Measurements from ENCODE around the gene SPAG16.

Gene SPAG16

DNA sequence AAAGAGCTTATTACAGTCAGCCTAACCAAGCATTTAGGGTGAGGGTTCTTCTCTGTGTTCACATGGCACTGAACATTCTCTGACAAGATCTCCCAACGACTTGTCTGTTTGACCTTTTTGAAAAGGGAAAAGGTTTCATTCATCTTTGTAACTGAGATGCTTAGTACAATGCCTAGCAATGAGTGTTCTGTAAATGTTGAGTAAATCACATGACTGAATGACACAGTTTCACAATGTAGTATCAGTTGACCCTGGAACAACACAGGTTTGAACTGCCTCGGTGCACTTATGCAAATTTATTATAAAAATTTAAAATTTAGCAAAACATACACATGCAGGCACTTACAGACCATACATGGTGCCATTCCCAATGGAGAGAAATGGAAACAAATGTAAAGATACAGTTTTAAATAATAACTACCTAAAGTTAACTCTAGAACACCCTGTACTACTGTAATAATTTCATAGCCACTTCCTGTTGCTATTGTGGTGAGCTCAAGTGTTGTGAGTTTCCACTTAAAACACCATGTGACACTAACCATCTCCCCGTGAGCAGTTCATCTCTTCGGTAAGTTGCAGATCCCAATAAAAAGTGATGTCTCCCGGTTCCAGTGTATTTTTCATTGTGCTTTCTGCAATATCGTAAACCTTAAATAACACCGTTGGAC lies 1092.5 kb downstream of the SPAG16 start:
- DNase-seq (ENCODE audit: low read depth), result no peak
- TF ChIP-seq, protein P1, sequence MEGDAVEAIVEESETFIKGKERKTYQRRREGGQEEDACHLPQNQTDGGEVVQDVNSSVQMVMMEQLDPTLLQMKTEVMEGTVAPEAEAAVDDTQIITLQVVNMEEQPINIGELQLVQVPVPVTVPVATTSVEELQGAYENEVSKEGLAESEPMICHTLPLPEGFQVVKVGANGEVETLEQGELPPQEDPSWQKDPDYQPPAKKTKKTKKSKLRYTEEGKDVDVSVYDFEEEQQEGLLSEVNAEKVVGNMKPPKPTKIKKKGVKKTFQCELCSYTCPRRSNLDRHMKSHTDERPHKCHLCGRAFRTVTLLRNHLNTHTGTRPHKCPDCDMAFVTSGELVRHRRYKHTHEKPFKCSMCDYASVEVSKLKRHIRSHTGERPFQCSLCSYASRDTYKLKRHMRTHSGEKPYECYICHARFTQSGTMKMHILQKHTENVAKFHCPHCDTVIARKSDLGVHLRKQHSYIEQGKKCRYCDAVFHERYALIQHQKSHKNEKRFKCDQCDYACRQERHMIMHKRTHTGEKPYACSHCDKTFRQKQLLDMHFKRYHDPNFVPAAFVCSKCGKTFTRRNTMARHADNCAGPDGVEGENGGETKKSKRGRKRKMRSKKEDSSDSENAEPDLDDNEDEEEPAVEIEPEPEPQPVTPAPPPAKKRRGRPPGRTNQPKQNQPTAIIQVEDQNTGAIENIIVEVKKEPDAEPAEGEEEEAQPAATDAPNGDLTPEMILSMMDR (IDR thresholded peaks at IDR 0.05; ENCODE audit: control insufficient read depth, extremely low read depth, insufficient read depth), result no peak
- H3K4me3 ChIP-seq (ENCODE audit: low read depth, low read length), result no peak overlapping the region

DNA sequence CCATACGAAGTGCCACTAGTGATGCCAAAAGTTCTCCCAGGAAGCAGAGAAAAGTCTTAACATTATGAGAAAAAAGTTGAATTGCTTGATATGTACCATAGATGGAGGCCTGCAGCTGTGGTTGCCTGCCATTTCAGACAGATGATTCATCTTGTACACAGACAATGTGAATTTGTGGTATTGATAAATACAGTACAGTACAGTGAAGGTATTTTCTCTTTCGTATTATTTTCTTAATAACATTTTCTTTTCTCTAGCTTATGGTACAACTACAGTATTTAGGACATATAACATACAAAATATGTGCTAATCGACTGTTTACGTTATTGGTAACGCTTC lies 1093.0 kb downstream of the SPAG16 start:
- no peak for DNase-seq (ENCODE audit: low read depth)
- H3K4me3 ChIP-seq (ENCODE audit: low read depth, low read length), result no peak overlapping the region
- TF ChIP-seq, protein P1 (IDR thresholded peaks at IDR 0.05; ENCODE audit: control insufficient read depth, extremely low read depth, insufficient read depth), result no peak

DNA sequence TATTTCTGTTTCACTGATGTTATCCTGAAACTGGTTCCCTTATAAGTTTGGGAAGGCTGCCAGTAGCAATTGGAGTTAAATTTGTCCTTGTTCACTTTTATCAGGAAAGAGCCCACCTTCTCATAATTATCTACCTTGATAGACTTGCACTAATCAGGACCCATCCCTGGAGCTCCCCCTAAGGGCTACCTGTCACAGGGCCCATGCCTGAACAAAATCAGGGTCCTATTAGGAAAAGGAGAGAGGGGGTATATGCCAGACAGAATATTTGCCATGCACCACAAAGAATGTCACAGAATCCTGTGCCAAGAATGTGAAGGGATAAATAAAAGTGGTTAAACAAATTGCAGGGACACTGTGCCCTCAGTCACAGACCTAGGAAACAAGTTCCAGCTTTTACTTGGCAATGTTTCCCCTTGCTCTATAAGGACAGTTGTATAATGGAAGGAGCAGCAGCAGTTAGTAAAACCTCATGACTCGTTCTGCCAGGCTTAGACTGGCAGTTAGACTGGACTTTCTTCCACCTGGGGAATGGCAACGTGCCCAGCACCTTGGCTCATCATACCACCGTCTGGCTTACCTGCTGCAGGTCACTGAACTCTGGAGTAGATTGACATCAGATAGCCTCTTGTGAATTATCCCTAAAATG lies 1094.3 kb downstream of the SPAG16 start:
- no peak overlapping the region for H3K4me3 ChIP-seq (ENCODE audit: low read depth, low read length)
- TF ChIP-seq, protein P1 (IDR thresholded peaks at IDR 0.05; ENCODE audit: control insufficient read depth, extremely low read depth, insufficient read depth), result peak; percentile 15; the same call in 1 of the 2 replicates
- DNase-seq (ENCODE audit: low read depth), result peak; percentile 100

DNA sequence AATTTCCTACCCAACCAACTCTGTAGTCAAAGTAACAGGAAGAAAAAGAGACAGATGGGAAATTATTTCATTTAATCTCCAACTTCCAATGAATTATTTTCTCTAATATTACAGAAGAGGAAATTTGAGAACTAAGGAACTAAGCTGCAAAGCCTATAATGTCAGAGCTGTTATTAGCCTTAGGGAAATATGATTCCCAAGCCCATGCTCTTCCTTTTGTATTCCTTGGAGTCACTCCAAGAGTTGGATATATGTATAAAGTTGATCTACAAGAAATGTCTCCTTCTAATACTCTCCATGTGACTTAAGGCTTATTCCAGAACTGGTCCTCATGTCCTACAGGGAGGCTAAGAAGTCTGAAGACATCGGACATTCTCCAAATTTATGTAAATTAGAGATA lies 1095.0 kb downstream of the SPAG16 start:
- TF ChIP-seq, protein P1 (IDR thresholded peaks at IDR 0.05; ENCODE audit: control insufficient read depth, extremely low read depth, insufficient read depth), result no peak
- peak overlapping the region; percentile 13; the same call in 1 of the 2 replicates for H3K4me3 ChIP-seq (ENCODE audit: low read depth, low read length)
- DNase-seq (ENCODE audit: low read depth), result peak; percentile 74

DNA sequence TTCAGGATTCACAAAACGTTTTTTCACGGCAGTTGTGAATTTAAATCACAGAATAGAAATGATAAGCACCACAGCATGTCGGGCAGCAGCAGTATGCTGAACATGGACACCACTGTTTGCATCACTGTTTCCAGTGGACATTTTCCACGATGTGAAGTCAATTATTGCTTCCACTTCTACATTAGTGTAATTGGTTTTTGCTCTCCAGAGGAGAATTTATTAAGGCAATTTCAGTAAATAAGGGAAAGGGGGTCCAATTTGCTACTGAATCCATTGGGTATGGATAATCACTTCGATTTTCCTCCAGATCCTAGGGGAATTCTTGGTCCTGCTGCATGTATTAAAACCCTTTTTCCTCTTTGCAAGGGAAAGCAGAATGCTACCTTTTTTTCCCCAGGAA lies 1096.4 kb downstream of the SPAG16 start:
- DNase-seq (ENCODE audit: low read depth), result no peak
- TF ChIP-seq, protein P1 (IDR thresholded peaks at IDR 0.05; ENCODE audit: control insufficient read depth, extremely low read depth, insufficient read depth), result no peak
- no peak overlapping the region for H3K4me3 ChIP-seq (ENCODE audit: low read depth, low read length)

DNA sequence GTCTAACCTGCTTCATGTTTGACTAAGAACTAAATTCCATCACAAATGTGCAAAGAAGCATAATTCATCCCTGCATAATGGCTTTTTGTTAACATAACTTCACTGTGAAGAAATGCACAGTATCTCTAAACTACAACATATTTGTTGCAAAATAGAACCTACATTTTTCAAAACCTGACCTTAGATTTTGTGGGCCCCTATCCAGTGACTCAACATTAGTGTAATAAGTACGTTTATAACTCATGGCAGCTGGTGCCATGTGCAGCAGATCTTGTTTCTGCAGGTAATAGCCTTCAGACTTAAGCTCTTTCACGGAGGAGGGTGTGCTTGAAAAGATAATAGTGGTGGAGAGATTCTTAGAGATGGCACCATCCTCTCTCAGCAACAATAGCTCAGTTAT lies 1098.0 kb downstream of the SPAG16 start:
- H3K4me3 ChIP-seq (ENCODE audit: low read depth, low read length), result no peak overlapping the region
- DNase-seq (ENCODE audit: low read depth), result no peak
- TF ChIP-seq, protein P1 (IDR thresholded peaks at IDR 0.05; ENCODE audit: control insufficient read depth, extremely low read depth, insufficient read depth), result no peak

DNA sequence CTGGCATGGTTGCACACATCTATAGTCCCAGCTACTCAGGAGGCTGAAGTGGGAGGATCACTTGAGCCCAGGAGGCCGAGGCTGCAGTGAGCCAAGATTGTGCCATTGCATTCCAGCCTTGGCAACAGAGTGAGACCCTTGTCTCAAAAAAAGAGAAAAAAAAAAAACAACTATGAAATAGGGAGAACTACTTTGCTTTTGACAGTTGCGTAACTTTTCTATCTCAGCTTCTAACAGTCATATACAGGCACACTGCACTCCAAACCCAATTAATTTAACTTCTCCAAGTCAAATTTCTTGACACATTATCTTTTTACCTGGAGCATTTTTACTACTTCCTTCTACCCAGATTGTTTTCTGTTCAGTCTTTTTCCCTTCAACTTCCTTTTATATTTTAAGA lies 1102.5 kb downstream of the SPAG16 start:
- no peak overlapping the region for H3K4me3 ChIP-seq (ENCODE audit: low read depth, low read length)
- TF ChIP-seq, protein P1 (IDR thresholded peaks at IDR 0.05; ENCODE audit: control insufficient read depth, extremely low read depth, insufficient read depth), result no peak
- no peak for DNase-seq (ENCODE audit: low read depth)

All from LNCaP clone FGC (cell line).